Endothelial cell (in vitro differentiated cells): Measurements from ENCODE around the gene PAWR. TPM values are rescaled to one million over a fixed set of nuclear protein-coding genes. Genes with fewer than 3 reads are reported as not detected.

Experiments used
- DNase-seq: peaks from one replicate; pipeline ENCODE4 v3.0.0; 2021; ENCODE audit warnings: low spot score
- H3K27ac Mint-ChIP-seq: one replicate; pipeline ENCODE4 v1.8.0; 2021; ENCODE audit warnings: mixed read lengths, inconsistent platforms; ENCODE audit not compliant: unreplicated experiment
- H3K27me3 Mint-ChIP-seq: one replicate; pipeline ENCODE4 v1.8.0; 2021; ENCODE audit warnings: mild to moderate bottlenecking, moderate library complexity, mixed read lengths, inconsistent platforms; ENCODE audit not compliant: unreplicated experiment
- H3K36me3 Mint-ChIP-seq: one replicate; pipeline ENCODE4 v1.8.0; 2021; ENCODE audit warnings: mild to moderate bottlenecking, low read depth, mixed read lengths, inconsistent platforms; ENCODE audit not compliant: unreplicated experiment
- H3K4me1 Mint-ChIP-seq: one replicate; pipeline ENCODE4 v1.8.0; 2021; ENCODE audit warnings: mild to moderate bottlenecking, mixed read lengths, inconsistent platforms; ENCODE audit not compliant: unreplicated experiment
- H3K4me3 Mint-ChIP-seq: one replicate; pipeline ENCODE4 v1.8.0; 2021; ENCODE audit warnings: mild to moderate bottlenecking, mixed read lengths, inconsistent platforms; ENCODE audit not compliant: unreplicated experiment
- H3K9me3 Mint-ChIP-seq: one replicate; pipeline ENCODE4 v1.8.0; 2021; ENCODE audit warnings: mixed read lengths, inconsistent platforms; ENCODE audit not compliant: unreplicated experiment
- CTCF ChIP-seq: fragments of 200-600 bp; sonication (generic); IDR thresholded peaks from one replicate; pipeline ENCODE4 v1.5.0; 2021; ENCODE audit warnings: antibody characterized with exemption; ENCODE audit not compliant: unreplicated experiment
- total RNA-seq: library from RNA; stranded (reverse); fragmentation: NEBNext Ultra II Directional; extraction: Animal tissue kit (Norgen Biotek cat#: 25700); gene quantifications from one replicate; pipeline ENCODE4 v1.2.1, GENCODE V29; 2021; ENCODE audit not compliant: unreplicated experiment

PAWR gene
- total RNA-seq, 1 donor from 2014 or later, result 92.3 TPM

- peaks cover 5% of the 10 kb centered on the region for H3K36me3 Mint-ChIP-seq
- H3K4me1 Mint-ChIP-seq, result peaks cover 33% of the 10 kb centered on the region
- no peaks in the 10 kb centered on the region for H3K9me3 Mint-ChIP-seq
- no peak for TF ChIP-seq CTCF
- no peaks in the 10 kb centered on the region for H3K27me3 Mint-ChIP-seq
- H3K27ac Mint-ChIP-seq, result no peak overlapping the region
- H3K4me3 Mint-ChIP-seq, result no peak overlapping the region
- no peak for DNase-seq
Observed at GRCh38 chr12:79674629-79675028, 16.1 kb downstream of the PAWR start.

GRCh38 chr12:79673354-79673753 lies 17.4 kb downstream of the PAWR start:
- H3K4me1 Mint-ChIP-seq, result peaks cover 30% of the 10 kb centered on the region
- no peak for DNase-seq
- H3K9me3 Mint-ChIP-seq, result no peaks in the 10 kb centered on the region
- H3K4me3 Mint-ChIP-seq, result no peak overlapping the region
- TF ChIP-seq CTCF, result no peak
- H3K36me3 Mint-ChIP-seq, result peaks cover 5% of the 10 kb centered on the region
- no peaks in the 10 kb centered on the region for H3K27me3 Mint-ChIP-seq
- H3K27ac Mint-ChIP-seq, result peak overlapping the region; percentile 32

GRCh38 chr12:79668113-79668512 lies 22.7 kb downstream of the PAWR start:
- H3K36me3 Mint-ChIP-seq, result peaks cover 5% of the 10 kb centered on the region

GRCh38 chr12:79665212-79665887 lies 25.4 kb downstream of the PAWR start:
- H3K4me1 Mint-ChIP-seq, result peaks cover 7% of the 10 kb centered on the region
- no peak overlapping the region for H3K27ac Mint-ChIP-seq
- H3K4me3 Mint-ChIP-seq, result no peak overlapping the region
- H3K27me3 Mint-ChIP-seq, result no peaks in the 10 kb centered on the region
- no peaks in the 10 kb centered on the region for H3K9me3 Mint-ChIP-seq
- TF ChIP-seq CTCF, result no peak
- DNase-seq, result no peak
- no peaks in the 10 kb centered on the region for H3K36me3 Mint-ChIP-seq

More at GRCh38 chr12:79668113-79668512, 22.7 kb downstream of the PAWR start:
- no peak overlapping the region for H3K4me3 Mint-ChIP-seq
- no peak overlapping the region for H3K27ac Mint-ChIP-seq
- H3K9me3 Mint-ChIP-seq, result no peaks in the 10 kb centered on the region
- H3K4me1 Mint-ChIP-seq, result peaks cover 10% of the 10 kb centered on the region
- no peaks in the 10 kb centered on the region for H3K27me3 Mint-ChIP-seq
- no peak for TF ChIP-seq CTCF
- DNase-seq, result no peak

GRCh38 chr12:79664518-79664917 lies 26.2 kb downstream of the PAWR start:
- H3K4me3 Mint-ChIP-seq, result no peak overlapping the region
- no peaks in the 10 kb centered on the region for H3K27me3 Mint-ChIP-seq
- H3K36me3 Mint-ChIP-seq, result no peaks in the 10 kb centered on the region
- no peak for DNase-seq
- H3K4me1 Mint-ChIP-seq, result peaks cover 11% of the 10 kb centered on the region
- no peak overlapping the region for H3K27ac Mint-ChIP-seq
- TF ChIP-seq CTCF, result no peak
- no peaks in the 10 kb centered on the region for H3K9me3 Mint-ChIP-seq
